Fibroblast of pulmonary artery (primary cell): ENCODE results near the gene MRPS7.
A peak's percentile ranks its signal among the peaks of the same experiment; 100 is the strongest.

Experiments
- DNase-seq: peaks from one replicate; pipeline ENCODE4 v3.0.0-alpha.2; 2010; ENCODE audit warnings: low read depth
- H3K4me3 ChIP-seq: replicated peaks from 2 replicates; pipeline ENCODE4 v1.5.1; 2011; ENCODE audit warnings: low read depth, mild to moderate bottlenecking, control low read depth, low read length, moderate library complexity
- CTCF ChIP-seq: IDR thresholded peaks from 2 replicates; pipeline ENCODE4 v1.5.1; 2011; ENCODE audit warnings: mild to moderate bottlenecking, control low read depth, low read length, inconsistent platforms; ENCODE audit errors: missing control alignments

MRPS7 gene

GRCh38 chr17:75260641-75261335 is 891 bp upstream of the MRPS7 start:
- DNase-seq, result no peak
- no peak for TF ChIP-seq CTCF
- H3K4me3 ChIP-seq, result peak overlapping the region; percentile 98

DNA sequence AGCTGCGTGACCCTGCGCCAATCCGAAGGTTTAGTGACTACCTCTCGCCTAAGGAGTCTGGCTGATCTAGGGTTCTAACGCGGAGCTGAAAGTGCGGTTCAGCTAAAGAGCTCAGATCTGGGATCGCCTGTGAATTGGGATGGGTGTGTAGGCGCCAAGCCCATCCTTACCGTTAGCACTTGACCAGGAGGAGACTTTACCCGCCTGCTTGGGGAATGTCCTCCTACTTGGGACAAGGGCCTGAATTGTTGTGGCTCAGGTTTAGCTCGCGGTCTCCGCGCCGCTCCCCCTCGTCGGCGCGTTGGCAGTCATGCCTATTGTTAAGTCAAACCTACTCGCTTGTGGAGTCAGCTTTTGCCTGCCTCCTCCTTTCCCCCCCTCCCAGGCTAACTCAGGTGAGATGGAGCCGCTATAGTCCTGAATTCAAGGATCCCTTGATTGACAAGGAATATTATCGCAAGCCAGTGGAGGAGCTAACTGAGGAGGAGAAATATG is 480 bp downstream of the MRPS7 start:
- no peak for DNase-seq
- H3K4me3 ChIP-seq, result peak overlapping the region; percentile 98
- TF ChIP-seq CTCF, result no peak

DNA sequence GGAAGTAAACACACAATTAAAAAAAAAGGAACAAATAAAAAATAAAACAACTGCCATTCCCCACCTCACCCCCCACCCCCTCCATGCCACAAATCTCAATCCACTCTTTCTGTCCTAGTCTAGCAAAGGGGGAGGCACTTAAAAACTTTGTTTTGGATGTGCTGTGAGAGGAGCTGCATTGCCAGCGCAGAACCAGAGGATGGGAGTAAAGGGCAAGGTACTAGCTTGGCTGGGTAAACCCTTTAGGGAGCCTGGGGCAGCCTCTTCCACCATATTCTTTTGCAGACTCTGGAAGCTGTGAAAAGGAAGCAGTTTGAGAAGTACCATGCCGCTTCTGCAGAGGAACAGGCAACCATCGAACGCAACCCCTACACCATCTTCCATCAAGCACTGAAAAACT is 1.4 kb downstream of the MRPS7 start:
- no peak for DNase-seq
- no peak for TF ChIP-seq CTCF

GRCh38 chr17:75265614-75266315 is 4.1 kb downstream of the MRPS7 start:
- no peak for DNase-seq
- no peak overlapping the region for H3K4me3 ChIP-seq
- no peak for TF ChIP-seq CTCF

More for the DNA sequence above, 1.4 kb downstream of the MRPS7 start:
- no peak overlapping the region for H3K4me3 ChIP-seq

GRCh38 chr17:75266316-75267152 is 4.9 kb downstream of the MRPS7 start:
- no peak for TF ChIP-seq CTCF
- H3K4me3 ChIP-seq, result no peak overlapping the region
- DNase-seq, result no peak

DNA sequence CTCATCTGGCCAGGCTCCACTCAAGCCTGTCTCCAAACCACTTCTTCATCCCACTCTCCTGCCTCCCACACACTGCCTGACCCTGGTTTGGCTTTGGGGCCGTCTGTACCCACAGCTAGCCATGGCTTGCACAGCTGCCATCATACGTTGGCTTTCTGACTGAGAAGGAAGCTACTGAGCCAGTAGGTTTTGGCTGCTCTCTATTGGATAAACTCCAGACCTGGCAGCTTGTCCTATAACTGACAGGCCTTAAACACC is 5.4 kb downstream of the MRPS7 start:
- no peak for DNase-seq
- no peak overlapping the region for H3K4me3 ChIP-seq
- TF ChIP-seq CTCF, result no peak
